ENCODE results near the gene KRT7. TPM values are rescaled to one million over a fixed set of nuclear protein-coding genes. Genes with fewer than 3 reads are reported as not detected.

The KRT7 gene
- total RNA-seq, 4 donors from 2014 or later, result 2.5 to 33.9 (median 6.3) TPM

GRCh38 chr12:52215587-52216031 is 17.4 kb upstream of the KRT7 start:
- DNase-seq (ENCODE audit: low spot score in 2 of 2), result no peak
- Histone ChIP-seq H3K27me3 (no peaks in the 10 kb centered on the region), H3K4me1 (peaks cover 0 to 6% (median 0%) of the 10 kb centered on the region in 4 donors), H3K36me3 (no peaks in the 10 kb centered on the region), H3K9me3 (no peaks in the 10 kb centered on the region), H3K27ac (no peak overlapping the region), H3K4me3 (no peak overlapping the region)
- 80 to 83% methylated on average over 6 to 7 of the region's 7 CpGs for WGBS, 2 donors
- TF ChIP-seq POLR2A (IDR thresholded peaks at IDR 0.05), result no peak
- peak in 1 of 2 donors; percentile 55 for TF ChIP-seq EP300 (IDR thresholded peaks at IDR 0.05)
- TF ChIP-seq CTCF (IDR thresholded peaks at IDR 0.05), result no peak

GRCh38 chr12:52216100-52216499 is 16.9 kb upstream of the KRT7 start:
- Histone ChIP-seq H3K4me3 (no peak overlapping the region), H3K36me3 (no peaks in the 10 kb centered on the region), H3K4me1 (peaks cover 0 to 6% (median 0%) of the 10 kb centered on the region in 4 donors), H3K9me3 (no peaks in the 10 kb centered on the region), H3K27me3 (no peaks in the 10 kb centered on the region), H3K27ac (no peak overlapping the region)
- 73 to 76% methylated on average over 4 of the region's 4 CpGs for WGBS, 2 donors
- DNase-seq (ENCODE audit: low spot score in 2 of 2), result no peak
- TF ChIP-seq EP300 (IDR thresholded peaks at IDR 0.05) (no peak), POLR2A (IDR thresholded peaks at IDR 0.05) (no peak), CTCF (IDR thresholded peaks at IDR 0.05) (no peak)

- Histone ChIP-seq H3K4me1 (peaks cover 0 to 6% (median 0%) of the 10 kb centered on the region in 4 donors), H3K27me3 (peaks cover 0 to 5% of the 10 kb centered on the region in 2 donors), H3K27ac (no peak overlapping the region), H3K9me3 (no peaks in the 10 kb centered on the region), H3K4me3 (no peak overlapping the region), H3K36me3 (no peaks in the 10 kb centered on the region)
- TF ChIP-seq POLR2A (IDR thresholded peaks at IDR 0.05), result no peak
- TF ChIP-seq EP300 (IDR thresholded peaks at IDR 0.05), result no peak
- no peak for TF ChIP-seq CTCF (IDR thresholded peaks at IDR 0.05)
- no peak for DNase-seq (ENCODE audit: low spot score in 2 of 2)
- WGBS, 2 donors, result 25 to 33% methylated on average over 1 of the region's 1 CpG
Observed at GRCh38 chr12:52216807-52217206, 16.2 kb upstream of the KRT7 start.

GRCh38 chr12:52217223-52217622 is 15.8 kb upstream of the KRT7 start:
- Histone ChIP-seq H3K4me1 (peaks cover 0 to 6% (median 0%) of the 10 kb centered on the region in 4 donors), H3K27me3 (peaks cover 0 to 9% of the 10 kb centered on the region in 2 donors), H3K27ac (no peak overlapping the region), H3K9me3 (no peaks in the 10 kb centered on the region), H3K4me3 (no peak overlapping the region), H3K36me3 (no peaks in the 10 kb centered on the region)
- no peak for DNase-seq (ENCODE audit: low spot score in 2 of 2)
- 23 to 25% methylated on average over 4 to 5 of the region's 5 CpGs for WGBS, 2 donors
- TF ChIP-seq CTCF (IDR thresholded peaks at IDR 0.05) (no peak), POLR2A (IDR thresholded peaks at IDR 0.05) (no peak), EP300 (IDR thresholded peaks at IDR 0.05) (no peak)

GRCh38 chr12:52218001-52218400 is 15.0 kb upstream of the KRT7 start:
- Histone ChIP-seq H3K27ac (no peak overlapping the region), H3K4me1 (peaks cover 0 to 6% (median 0%) of the 10 kb centered on the region in 4 donors), H3K27me3 (peaks cover 0 to 13% of the 10 kb centered on the region in 2 donors), H3K9me3 (no peaks in the 10 kb centered on the region), H3K4me3 (no peak overlapping the region), H3K36me3 (no peaks in the 10 kb centered on the region)
- no peak for DNase-seq (ENCODE audit: low spot score in 2 of 2)
- 76 to 88% methylated on average over 4 of the region's 4 CpGs for WGBS, 2 donors
- TF ChIP-seq CTCF (IDR thresholded peaks at IDR 0.05) (no peak), EP300 (IDR thresholded peaks at IDR 0.05) (no peak), POLR2A (IDR thresholded peaks at IDR 0.05) (no peak)

All from tibial nerve (tissue), 4 donors.